Liver (tissue), 3 donors: Measurements from ENCODE around the gene KIF26B.

Experiments used
- EGR1 ChIP-seq, 2 donors: IDR thresholded peaks; 2 replicates each; pipeline ENCODE4 v1.6.1; 2016 to 2018; ENCODE audit warnings: antibody characterized with exemption in 2 of 2, low read depth in 2 of 2
- GABPA ChIP-seq, 2 donors: IDR thresholded peaks in 1 of 2; conservative IDR thresholded peaks in 1 of 2; 2 replicates each; pipeline ENCODE4 v1.6.1; 2016; ENCODE audit warnings: antibody characterized with exemption in 2 of 2, mild to moderate bottlenecking in 1 of 2, moderate library complexity in 1 of 2
- HNF4A ChIP-seq, 2 donors: conservative IDR thresholded peaks; 2 replicates each; pipeline ENCODE4 v1.6.1; 2016; ENCODE audit warnings: antibody characterized with exemption in 2 of 2, mild to moderate bottlenecking in 2 of 2
- HNF4G ChIP-seq: IDR thresholded peaks from 2 replicates; pipeline ENCODE4 v1.6.1; 2016; ENCODE audit warnings: antibody characterized with exemption
- JUND ChIP-seq, 2 donors: IDR thresholded peaks; 2 replicates each; pipeline ENCODE4 v1.6.1; 2016; ENCODE audit warnings: antibody characterized with exemption in 2 of 2
- RAD21 ChIP-seq, 2 donors: IDR thresholded peaks; 2 replicates each; pipeline ENCODE4 v1.6.1; 2016; ENCODE audit warnings: antibody characterized with exemption in 2 of 2, mild to moderate bottlenecking in 2 of 2
- RXRA ChIP-seq, 2 donors: IDR thresholded peaks; 2 replicates each; pipeline ENCODE4 v1.6.1; 2017 to 2018; ENCODE audit warnings: antibody characterized with exemption in 2 of 2, mild to moderate bottlenecking in 1 of 2
- SP1 ChIP-seq: IDR thresholded peaks from 2 replicates; pipeline ENCODE4 v1.6.1; 2018; ENCODE audit warnings: antibody characterized with exemption, mild to moderate bottlenecking
- TAF1 ChIP-seq: conservative IDR thresholded peaks from 2 replicates; pipeline ENCODE4 v1.6.1; 2016; ENCODE audit warnings: antibody characterized with exemption, mild to moderate bottlenecking
- TF ChIP-seq, protein P1 (sequence below): fragments of 150-350 bp; IDR thresholded peaks from 2 replicates; pipeline ENCODE4 v1.5.1; 2017; ENCODE audit warnings: improper control_type of control experiment, low read depth, low read length; ENCODE audit not compliant: missing input control
- TF ChIP-seq, protein P2 (sequence below): IDR thresholded peaks from 2 replicates; pipeline ENCODE4 v1.6.1; 2016; ENCODE audit warnings: antibody characterized with exemption, mild to moderate bottlenecking
- TF ChIP-seq, protein P3 (sequence below): IDR thresholded peaks from 2 replicates; pipeline ENCODE4 v1.6.1; 2016; ENCODE audit warnings: antibody characterized with exemption
- TF ChIP-seq, protein P4 (sequence below): IDR thresholded peaks from 2 replicates; pipeline ENCODE4 v1.6.1; 2016; ENCODE audit warnings: antibody characterized with exemption
- donor health status: healthy.
- donor health status: healthy.

DNA sequence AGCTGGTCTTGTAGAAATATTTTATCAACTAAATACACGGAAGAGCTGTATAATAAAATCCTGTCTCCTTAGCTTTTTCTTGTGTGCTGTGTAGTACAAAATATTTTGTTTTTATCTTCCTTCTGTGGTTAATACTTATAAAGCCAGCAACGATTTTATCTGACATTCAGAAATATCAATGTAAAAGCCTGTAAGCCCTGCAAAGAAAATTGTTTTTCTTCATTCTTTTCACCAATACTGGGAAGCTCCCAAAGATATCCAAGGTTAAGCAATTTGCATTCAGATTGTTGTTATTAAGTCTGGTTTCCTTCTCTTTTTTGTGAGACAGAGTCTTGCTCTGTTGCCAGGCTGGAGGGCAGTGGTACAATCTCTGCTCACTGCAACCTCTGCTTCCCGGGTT, 38.0 kb upstream of the KIF26B start:
- TF ChIP-seq, protein P1, sequence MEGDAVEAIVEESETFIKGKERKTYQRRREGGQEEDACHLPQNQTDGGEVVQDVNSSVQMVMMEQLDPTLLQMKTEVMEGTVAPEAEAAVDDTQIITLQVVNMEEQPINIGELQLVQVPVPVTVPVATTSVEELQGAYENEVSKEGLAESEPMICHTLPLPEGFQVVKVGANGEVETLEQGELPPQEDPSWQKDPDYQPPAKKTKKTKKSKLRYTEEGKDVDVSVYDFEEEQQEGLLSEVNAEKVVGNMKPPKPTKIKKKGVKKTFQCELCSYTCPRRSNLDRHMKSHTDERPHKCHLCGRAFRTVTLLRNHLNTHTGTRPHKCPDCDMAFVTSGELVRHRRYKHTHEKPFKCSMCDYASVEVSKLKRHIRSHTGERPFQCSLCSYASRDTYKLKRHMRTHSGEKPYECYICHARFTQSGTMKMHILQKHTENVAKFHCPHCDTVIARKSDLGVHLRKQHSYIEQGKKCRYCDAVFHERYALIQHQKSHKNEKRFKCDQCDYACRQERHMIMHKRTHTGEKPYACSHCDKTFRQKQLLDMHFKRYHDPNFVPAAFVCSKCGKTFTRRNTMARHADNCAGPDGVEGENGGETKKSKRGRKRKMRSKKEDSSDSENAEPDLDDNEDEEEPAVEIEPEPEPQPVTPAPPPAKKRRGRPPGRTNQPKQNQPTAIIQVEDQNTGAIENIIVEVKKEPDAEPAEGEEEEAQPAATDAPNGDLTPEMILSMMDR, result no peak
- no peak for TF ChIP-seq SP1
- TF ChIP-seq, protein P2, sequence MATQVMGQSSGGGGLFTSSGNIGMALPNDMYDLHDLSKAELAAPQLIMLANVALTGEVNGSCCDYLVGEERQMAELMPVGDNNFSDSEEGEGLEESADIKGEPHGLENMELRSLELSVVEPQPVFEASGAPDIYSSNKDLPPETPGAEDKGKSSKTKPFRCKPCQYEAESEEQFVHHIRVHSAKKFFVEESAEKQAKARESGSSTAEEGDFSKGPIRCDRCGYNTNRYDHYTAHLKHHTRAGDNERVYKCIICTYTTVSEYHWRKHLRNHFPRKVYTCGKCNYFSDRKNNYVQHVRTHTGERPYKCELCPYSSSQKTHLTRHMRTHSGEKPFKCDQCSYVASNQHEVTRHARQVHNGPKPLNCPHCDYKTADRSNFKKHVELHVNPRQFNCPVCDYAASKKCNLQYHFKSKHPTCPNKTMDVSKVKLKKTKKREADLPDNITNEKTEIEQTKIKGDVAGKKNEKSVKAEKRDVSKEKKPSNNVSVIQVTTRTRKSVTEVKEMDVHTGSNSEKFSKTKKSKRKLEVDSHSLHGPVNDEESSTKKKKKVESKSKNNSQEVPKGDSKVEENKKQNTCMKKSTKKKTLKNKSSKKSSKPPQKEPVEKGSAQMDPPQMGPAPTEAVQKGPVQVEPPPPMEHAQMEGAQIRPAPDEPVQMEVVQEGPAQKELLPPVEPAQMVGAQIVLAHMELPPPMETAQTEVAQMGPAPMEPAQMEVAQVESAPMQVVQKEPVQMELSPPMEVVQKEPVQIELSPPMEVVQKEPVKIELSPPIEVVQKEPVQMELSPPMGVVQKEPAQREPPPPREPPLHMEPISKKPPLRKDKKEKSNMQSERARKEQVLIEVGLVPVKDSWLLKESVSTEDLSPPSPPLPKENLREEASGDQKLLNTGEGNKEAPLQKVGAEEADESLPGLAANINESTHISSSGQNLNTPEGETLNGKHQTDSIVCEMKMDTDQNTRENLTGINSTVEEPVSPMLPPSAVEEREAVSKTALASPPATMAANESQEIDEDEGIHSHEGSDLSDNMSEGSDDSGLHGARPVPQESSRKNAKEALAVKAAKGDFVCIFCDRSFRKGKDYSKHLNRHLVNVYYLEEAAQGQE, result no peak
- TF ChIP-seq, protein P3, sequence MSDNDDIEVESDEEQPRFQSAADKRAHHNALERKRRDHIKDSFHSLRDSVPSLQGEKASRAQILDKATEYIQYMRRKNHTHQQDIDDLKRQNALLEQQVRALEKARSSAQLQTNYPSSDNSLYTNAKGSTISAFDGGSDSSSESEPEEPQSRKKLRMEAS, result no peak
- TF ChIP-seq, protein P4, sequence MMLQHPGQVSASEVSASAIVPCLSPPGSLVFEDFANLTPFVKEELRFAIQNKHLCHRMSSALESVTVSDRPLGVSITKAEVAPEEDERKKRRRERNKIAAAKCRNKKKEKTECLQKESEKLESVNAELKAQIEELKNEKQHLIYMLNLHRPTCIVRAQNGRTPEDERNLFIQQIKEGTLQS, result no peak
- TF ChIP-seq EGR1 (IDR thresholded peaks at IDR 0.05; ENCODE audit: low read depth in 2 of 2), result no peak
- no peak for TF ChIP-seq GABPA (IDR thresholded peaks at IDR 0.05 in 1 of 2, conservative IDR thresholded peaks at IDR 0.05 in 1 of 2)
- TF ChIP-seq JUND (IDR thresholded peaks at IDR 0.05), result no peak
- TF ChIP-seq HNF4A (conservative IDR thresholded peaks at IDR 0.05), result no peak
- no peak for TF ChIP-seq HNF4G
- TF ChIP-seq TAF1, result no peak
- no peak for TF ChIP-seq RAD21 (IDR thresholded peaks at IDR 0.05)
- no peak for TF ChIP-seq RXRA (IDR thresholded peaks at IDR 0.05)
